GM12891 (cell line): ENCODE measurements around the gene SERINC2.

Experiments used
- DNase-seq: peaks from one replicate; pipeline ENCODE4 v3.0.0; 2011; ENCODE audit warnings: low spot score; ENCODE audit not compliant: insufficient read length
- FAIRE-seq: peaks from 2 replicates; lab custom pipeline; 2011; peaks lifted over from hg19 to GRCh38; lab: Jason Lieb, UNC
- PAX5 ChIP-seq: IDR thresholded peaks from 2 replicates; pipeline ENCODE4 v1.6.1; 2011; ENCODE audit warnings: low read length, moderate library complexity, mild to moderate bottlenecking; ENCODE audit not compliant: insufficient read depth, severe bottlenecking
- POLR2A ChIP-seq: IDR thresholded peaks from 2 replicates; pipeline ENCODE4 v1.6.1; 2011; ENCODE audit warnings: low read depth, low read length, control low read depth
- POLR2AphosphoS5 ChIP-seq: IDR thresholded peaks from 2 replicates; pipeline ENCODE4 v1.6.1; 2011; ENCODE audit warnings: low read depth, low read length, control low read depth
- POU2F2 ChIP-seq: IDR thresholded peaks from 2 replicates; pipeline ENCODE4 v1.6.1; 2011; ENCODE audit warnings: low read depth, mild to moderate bottlenecking, control low read depth, low read length, moderate library complexity
- SPI1 ChIP-seq: IDR thresholded peaks from 2 replicates; pipeline ENCODE4 v1.6.1; 2011; ENCODE audit warnings: low read depth, low read length, control low read depth
- TAF1 ChIP-seq: IDR thresholded peaks from 2 replicates; pipeline ENCODE4 v1.6.1; 2011; ENCODE audit warnings: low read depth, low read length, control low read depth

SERINC2 gene

DNA sequence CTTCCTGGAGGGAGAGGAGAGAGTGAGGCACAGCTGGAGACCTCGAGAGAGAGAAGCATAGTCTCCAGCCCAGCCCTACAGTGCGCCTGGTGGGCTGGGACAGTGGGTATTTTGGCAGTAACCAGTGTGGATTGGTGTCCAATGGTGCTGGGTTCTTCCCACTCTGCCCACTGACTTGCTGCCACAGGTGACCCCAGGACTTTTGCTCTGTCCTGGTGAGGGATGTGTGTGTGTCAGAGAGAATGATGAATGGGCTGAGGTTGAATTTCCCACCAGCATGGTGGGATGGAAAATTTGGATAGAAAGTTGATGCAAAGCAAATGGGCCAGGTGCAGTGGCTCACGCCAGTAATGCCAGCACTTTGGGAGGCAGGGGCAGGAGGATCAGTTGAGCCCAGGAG is 26.3 kb downstream of the SERINC2 start:
- no peak for TF ChIP-seq SPI1
- no peak for TF ChIP-seq POLR2AphosphoS5
- DNase-seq (no peak), FAIRE-seq (no peak)

DNA sequence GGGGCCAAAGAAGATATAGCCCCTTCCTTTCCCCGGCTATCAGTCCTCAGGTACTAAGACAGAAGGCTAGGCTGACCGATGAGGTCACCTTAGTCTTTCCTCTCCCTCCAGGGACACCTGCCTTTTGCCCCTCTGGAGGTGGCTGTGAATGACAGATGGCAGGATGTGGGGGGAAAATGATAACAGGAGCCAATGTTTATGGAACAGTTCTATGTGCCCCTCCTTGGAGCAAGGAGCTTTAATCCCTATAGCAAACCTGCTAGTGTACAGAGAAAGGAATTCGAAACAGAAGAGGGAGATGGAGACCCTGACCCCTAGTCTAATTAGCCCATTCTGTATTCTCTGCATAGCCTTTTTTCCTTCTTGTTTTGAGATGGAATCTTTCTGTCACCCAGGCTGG is 28.1 kb downstream of the SERINC2 start:
- DNase-seq (no peak), FAIRE-seq (no peak)

DNA sequence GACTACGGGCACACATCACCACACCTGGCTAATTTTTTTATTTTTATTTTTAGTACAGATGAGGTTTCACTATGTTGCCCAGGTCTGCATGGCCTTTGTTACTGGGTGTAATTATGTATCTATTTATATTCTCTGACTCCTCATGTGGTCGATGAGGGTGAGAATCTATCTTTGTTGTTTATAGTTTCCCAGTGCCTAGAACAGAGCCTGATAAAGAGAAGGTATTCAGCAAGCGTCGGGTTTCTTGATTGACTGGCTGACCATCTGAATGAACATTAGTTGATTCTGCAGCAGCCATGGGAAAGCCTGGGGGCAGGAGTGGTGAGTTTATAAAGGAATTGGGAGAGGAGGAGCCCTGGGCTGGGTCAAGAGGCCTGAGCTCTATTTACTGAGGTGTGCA is 28.5 kb downstream of the SERINC2 start:
- FAIRE-seq: no peak
- TF ChIP-seq PAX5 (no peak), POU2F2 (no peak), TAF1 (no peak), POLR2AphosphoS5 (no peak), POLR2A (no peak), SPI1 (no peak)
- no peak for DNase-seq

More for the DNA sequence above, 28.1 kb downstream of the SERINC2 start:
- no peak for TF ChIP-seq PAX5
- no peak for TF ChIP-seq TAF1
- TF ChIP-seq POLR2AphosphoS5: no peak
- no peak for TF ChIP-seq POU2F2
- no peak for TF ChIP-seq POLR2A
- TF ChIP-seq SPI1: no peak

DNA sequence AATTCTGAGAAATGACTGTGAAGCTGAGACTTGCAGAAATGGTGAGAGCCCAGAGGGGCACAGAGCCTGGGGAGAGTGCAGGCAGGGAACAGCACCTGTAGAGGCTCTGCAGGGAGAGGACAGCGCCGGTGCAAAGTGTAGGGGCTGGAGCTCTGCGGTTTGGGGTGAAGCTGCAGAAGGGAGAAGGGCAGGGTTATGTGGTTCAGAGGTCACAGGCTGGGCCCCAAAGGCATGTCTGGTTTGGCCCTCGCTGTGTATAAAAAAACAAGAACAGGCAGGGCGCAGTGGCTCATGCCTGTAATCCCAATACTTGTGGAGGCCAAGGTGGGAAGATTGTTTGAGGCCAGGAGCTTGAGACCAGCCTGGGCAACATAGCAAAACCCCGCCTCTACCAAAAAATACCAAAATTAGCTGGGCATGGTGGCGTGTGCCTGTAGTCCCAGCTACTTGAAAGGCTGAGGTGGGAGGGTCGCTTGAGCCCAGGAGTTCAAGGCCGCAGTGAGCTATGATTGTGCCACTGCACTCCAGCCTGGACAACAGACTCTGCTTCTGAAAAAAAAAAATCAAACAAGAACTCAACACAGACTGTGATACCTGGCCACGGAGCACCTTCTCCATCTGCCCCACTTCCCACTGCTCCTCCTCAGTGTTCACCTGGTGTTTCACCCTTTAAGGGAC is 29.1 kb downstream of the SERINC2 start:
- TF ChIP-seq PAX5: no peak
- TF ChIP-seq POLR2A: no peak
- TF ChIP-seq POLR2AphosphoS5: no peak
- TF ChIP-seq TAF1: no peak
- TF ChIP-seq POU2F2: no peak
- no peak for TF ChIP-seq SPI1
- DNase-seq (no peak), FAIRE-seq (no peak)

DNA sequence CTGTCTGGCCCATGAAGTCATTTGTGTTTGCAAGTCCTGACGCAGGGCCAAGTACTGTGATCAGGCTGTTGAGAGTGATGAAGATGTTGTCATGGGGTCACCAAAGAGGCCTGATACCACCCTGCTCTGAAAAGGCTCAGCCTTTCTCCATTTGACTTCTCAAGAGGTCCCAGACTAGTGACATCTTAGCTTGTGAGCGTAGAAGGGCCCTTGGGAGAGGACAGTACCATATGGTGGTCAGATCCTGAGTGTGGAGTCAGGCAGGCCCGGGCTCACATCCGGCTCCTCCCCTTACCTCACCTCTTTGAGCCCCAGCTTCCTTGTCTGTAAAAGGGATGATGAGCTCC is 29.6 kb downstream of the SERINC2 start:
- TF ChIP-seq SPI1 (no peak), POU2F2 (no peak), PAX5 (no peak), POLR2A (no peak), TAF1 (no peak), POLR2AphosphoS5 (no peak)
- no peak for FAIRE-seq

DNA sequence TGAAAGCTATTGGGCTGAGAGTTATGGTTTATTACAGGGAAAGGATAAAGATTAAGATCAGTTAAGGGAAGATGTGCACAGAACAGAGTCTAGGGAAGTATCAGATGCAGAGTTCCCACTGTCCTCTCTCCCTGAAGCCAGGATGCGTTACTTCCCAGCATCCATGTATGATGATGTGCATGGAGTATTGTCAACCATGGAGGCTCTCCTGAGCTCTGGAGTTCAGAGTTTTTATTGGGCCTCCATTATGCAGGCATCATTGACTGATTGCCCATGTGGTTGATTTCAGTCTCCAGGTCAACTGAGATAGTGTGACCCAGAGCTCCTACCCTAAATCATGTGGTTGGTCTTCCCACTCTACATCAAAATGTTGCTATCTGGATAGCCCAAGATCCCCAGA is 30.7 kb downstream of the SERINC2 start:
- FAIRE-seq (no peak), DNase-seq (no peak)
- TF ChIP-seq TAF1 (no peak), PAX5 (no peak), SPI1 (no peak)

More for the DNA sequence above, 29.6 kb downstream of the SERINC2 start:
- DNase-seq: no peak

DNA sequence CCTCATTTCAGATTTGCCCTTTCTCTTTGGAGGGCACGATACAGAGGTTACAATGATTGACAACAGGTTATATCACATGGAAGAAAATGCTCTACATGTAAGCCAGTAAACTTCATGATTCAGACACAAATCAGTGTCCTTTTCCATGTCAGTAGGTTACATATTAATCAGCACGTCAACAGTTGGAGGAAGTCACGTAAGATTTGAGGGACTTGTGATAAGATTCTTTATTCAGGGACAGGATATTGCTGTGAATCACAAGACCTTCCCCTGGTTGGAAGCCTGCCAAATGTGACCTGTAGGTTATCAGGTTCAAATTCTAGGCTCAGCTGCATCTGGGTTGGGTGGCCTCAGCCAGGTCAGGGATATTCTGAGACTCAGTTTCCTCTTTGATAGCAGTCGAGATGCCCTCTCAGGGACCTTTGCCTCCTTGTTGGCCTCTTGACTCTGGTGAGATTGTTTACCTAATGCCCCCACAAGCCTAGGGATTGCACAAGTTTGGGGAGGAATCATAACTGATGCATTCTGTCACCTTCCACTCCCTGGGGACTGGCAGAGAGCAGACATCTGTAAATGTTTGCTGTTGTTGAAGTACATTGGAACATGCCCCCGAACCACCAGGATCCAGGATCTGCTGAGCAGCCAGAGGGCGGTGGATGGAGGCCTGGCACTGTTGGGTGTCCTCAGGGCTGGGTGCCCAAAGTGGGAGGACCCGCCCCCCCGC is 31.9 kb downstream of the SERINC2 start:
- DNase-seq (no peak), FAIRE-seq (no peak)
- TF ChIP-seq TAF1 (no peak), POU2F2 (no peak), POLR2A (no peak)

DNA sequence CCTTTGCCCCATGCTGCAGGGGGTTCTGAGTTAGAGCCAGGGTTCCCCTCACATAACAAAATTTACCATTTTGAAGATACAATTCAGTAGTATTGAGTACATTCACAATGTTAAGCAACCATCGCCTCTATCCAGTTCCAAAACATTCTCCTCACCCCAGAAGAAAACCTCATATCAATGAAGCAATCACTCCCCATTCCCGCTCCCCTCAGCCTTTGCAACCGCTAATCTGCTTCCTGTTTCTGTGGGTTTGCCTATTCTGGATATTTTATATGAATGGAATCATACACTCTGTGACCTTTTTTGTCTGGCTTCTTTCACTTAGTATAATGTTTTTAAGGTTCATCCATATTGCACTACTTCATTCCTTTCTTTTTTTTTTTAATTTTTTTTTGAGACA is 32.9 kb downstream of the SERINC2 start:
- no peak for FAIRE-seq
- TF ChIP-seq POU2F2 (no peak), TAF1 (no peak), POLR2A (no peak), POLR2AphosphoS5 (no peak), PAX5 (no peak), SPI1 (no peak)
- DNase-seq: no peak

DNA sequence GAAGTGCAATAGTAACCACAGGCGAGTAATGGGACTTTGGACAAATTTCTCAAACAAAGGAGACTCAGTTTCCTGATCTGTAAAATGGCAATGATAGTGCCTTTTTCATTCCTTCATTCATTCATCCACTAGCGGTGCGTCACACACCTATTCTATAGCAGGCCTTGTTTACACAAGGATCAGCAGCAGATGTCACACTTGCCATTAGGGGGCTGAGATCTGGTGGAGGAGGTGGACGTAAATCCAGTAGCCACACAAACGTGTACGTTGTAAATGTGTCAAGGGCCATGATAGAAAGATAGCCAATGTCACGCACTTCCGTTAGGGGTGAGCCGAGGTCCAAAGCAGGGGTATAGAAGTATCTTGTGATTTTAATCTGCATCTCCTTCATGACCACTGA is 34.2 kb downstream of the SERINC2 start:
- FAIRE-seq (no peak), DNase-seq (no peak)
- TF ChIP-seq PAX5: no peak
- no peak for TF ChIP-seq POU2F2
- no peak for TF ChIP-seq TAF1

DNA sequence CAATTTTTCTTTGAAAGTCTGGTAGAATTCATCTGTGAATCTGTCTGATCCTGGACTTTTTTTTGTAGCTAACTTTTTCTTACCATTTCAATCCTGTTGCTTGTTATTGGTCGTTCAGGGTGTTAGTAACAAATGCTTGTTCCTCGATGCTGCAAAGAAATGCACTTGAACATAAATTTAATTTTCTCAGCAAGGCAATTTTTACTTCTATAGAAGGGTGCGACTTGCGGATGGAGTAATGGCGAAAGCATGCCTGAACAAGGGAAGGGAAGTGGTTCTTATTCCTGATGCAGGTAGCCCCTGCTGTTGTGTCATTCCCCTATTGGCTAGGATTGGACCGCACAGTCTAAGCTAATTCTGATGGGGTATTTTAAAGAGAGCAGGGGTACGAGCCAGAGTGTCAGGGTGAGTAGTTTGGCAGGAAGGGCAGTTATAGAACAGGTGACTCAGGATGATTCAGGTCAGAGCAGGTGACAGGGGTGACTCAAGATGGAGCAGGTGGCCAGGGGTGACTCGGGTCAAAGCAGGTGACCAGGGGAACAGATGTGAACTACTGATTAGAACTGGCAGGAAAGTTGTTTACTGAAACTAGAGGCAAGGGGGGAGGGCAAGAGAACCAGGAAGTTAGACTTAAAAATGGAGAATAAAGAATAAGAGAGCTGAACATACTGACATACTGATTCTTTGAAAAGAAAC is 40.5 kb downstream of the SERINC2 start:
- TF ChIP-seq TAF1 (no peak), POLR2AphosphoS5 (no peak), POU2F2 (no peak), SPI1 (no peak)
- DNase-seq: no peak
- FAIRE-seq: no peak
